ENCODE results near the gene SLC2A10.
A peak's percentile ranks its signal among the peaks of the same experiment; 100 is the strongest.
"Not testable (repeated sequence)": the region's sequence is repeated elsewhere in the genome, so short reads cannot be mapped to it uniquely, and the experiment has no call there.

Gene SLC2A10

DNA sequence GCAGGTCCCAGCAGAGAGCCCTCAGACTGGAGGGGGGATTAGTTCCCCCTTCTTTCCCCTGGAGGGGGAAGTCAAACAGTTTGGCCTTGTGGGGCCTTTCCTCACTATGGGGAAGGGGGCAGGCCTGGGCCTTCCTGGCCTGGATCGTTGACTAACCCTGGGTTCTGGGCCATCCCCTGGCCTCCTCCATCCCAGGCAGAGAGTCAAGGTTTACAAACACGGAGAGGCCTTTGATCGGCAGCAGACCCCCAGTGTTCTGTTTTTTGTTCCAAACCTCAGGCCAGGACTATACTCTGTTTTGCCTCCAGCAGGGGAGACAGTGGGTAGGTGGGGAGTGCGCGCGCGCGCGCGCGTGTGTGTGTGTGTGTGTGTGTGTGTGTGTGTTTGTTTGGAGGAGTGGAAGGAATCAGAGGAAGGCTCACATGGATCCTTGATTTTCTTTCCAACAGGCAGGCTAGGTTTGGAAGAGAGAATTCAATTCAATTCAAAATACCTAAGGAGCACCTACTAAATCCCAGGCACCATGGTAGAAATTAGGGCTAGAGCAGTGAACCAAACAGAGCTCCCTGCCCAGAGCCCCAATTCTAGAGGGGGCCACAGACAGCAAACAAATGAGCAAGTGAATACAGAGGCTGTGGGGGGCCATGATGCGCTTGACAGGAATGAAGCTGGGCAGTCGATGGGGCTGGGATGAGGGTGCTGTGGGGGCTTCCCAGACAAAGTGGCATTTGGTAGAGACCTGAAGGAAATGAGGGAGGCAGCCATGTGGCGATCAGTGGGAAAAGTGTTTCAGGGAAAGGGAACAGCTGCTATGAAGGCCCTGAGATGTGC lies 35.0 kb upstream of the SLC2A10 start:
- peaks cover 9 to 12% of the 10 kb centered on the region in 2 donors for H3K9me3 Mint-ChIP-seq
- H3K4me3 Mint-ChIP-seq, result no peak overlapping the region
- H3K36me3 Mint-ChIP-seq, result peaks cover 13 to 26% of the 10 kb centered on the region in 2 donors
- H3K4me1 Mint-ChIP-seq, result peaks cover 0 to 2% of the 10 kb centered on the region in 2 donors
- DNase-seq (no peak), ATAC-seq (replicated peaks) (no peak)
- no peaks in the 10 kb centered on the region for H3K27me3 Mint-ChIP-seq
- no peak overlapping the region for H3K27ac Mint-ChIP-seq

DNA sequence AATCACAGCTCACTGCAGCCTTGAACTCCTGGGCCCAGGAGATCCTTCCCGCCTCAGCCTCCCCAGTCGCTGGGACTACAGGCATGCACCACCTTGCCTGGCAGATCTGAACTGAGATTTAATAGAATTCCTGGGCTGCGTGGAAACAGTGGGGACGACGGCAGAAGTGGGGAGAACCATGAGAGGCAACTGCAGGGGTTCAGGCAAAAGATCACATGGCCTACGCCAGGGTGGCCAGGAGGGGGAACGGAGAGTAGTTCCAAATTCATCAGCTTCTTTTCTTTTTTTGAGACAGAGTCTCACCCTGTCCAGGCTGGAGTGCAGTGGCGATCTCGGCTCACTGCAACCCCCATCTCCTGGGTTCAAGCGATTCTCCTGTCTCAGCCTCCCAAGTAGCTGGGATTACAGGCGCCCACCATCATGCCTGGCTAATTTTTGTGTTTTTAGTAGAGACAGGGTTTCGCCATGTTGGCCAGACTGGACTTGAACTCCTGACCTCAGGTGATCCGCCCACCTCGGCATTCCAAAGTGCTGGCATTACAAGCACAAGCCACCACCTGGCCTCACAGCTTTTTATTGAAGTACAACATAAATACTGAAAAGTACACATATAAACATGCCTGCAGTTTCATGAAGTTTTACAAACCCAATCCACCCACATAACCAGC lies 32.7 kb upstream of the SLC2A10 start:
- not testable (repeated sequence) for H3K27ac Mint-ChIP-seq; ATAC-seq (replicated peaks); H3K27me3 Mint-ChIP-seq; DNase-seq; H3K4me3 Mint-ChIP-seq; H3K9me3 Mint-ChIP-seq
- H3K4me1 Mint-ChIP-seq, result peaks cover 9 to 13% of the 10 kb centered on the region in 2 donors
- peaks cover 4 to 14% of the 10 kb centered on the region in 2 donors for H3K36me3 Mint-ChIP-seq

DNA sequence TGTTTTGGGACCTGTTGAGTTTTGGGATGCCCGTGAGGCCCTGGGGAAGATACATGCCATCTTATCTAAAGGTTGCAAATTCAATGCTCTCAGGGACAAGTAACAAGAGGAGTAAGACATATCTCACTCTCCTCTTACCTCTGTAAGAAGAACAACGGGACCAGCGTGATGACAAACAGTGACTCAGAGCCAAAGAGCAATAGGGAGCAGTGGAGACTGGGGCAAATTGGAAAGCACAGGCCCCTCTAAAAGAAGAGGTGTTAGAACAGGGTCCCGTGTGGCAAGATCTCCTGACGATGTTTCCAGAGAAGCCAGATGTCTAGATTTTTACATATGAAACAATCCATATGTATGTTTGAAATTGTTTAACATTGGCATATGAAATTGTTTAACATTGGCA lies 31.8 kb upstream of the SLC2A10 start:
- no peak overlapping the region for H3K27ac Mint-ChIP-seq
- no peaks in the 10 kb centered on the region for H3K27me3 Mint-ChIP-seq
- DNase-seq (no peak), ATAC-seq (replicated peaks) (no peak)
- peaks cover 4 to 14% of the 10 kb centered on the region in 2 donors for H3K36me3 Mint-ChIP-seq
- no peaks in the 10 kb centered on the region for H3K9me3 Mint-ChIP-seq
- no peak overlapping the region for H3K4me3 Mint-ChIP-seq
- peaks cover 12 to 18% of the 10 kb centered on the region in 2 donors for H3K4me1 Mint-ChIP-seq

DNA sequence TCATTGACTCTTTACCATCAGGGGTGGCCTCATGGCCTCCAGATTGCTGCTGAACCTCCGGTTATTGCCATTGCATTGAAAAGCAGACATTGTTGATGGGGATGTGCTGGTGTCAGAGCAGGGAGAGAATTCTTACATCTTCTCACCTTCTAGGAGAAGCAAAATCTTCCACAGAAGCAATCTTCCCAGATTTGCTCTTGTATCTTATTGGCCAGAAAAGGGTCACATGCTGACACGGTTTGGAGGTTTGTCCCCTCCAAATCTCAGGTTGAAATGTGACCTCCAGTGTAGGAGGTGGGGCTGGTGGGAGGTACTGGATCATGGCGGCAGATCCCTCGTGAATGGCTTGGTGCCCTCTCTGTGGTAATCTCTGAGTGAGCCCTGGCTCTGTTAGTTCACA lies 30.9 kb upstream of the SLC2A10 start:
- H3K36me3 Mint-ChIP-seq, result peaks cover 4 to 15% of the 10 kb centered on the region in 2 donors
- DNase-seq, result no peak
- no peaks in the 10 kb centered on the region for H3K9me3 Mint-ChIP-seq
- peaks cover 18 to 28% of the 10 kb centered on the region in 2 donors for H3K4me1 Mint-ChIP-seq
- H3K27me3 Mint-ChIP-seq, result no peaks in the 10 kb centered on the region
- ATAC-seq (replicated peaks), result no peak
- no peak overlapping the region for H3K27ac Mint-ChIP-seq
- H3K4me3 Mint-ChIP-seq, result no peak overlapping the region

DNA sequence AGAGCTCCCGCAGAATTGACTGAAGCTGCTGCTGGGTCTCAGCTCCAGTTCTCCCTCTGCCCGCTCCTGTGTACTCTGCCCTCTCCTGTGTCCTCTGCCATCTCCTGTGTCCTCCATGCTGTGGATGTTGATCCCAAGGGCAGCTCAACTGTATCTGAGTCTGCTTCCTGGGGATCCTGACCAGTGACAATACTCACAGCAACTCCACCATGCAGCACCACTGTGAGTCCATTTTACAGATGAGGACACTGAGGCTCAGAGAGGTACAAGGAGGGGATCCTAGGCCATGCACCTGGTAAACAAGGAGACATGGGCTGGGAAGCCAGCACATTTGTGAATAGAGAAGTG lies 28.8 kb upstream of the SLC2A10 start:
- no peak for ATAC-seq (replicated peaks)
- Mint-ChIP-seq H3K27me3 (no peaks in the 10 kb centered on the region), H3K36me3 (peaks cover 9 to 23% of the 10 kb centered on the region in 2 donors), H3K4me3 (no peak overlapping the region), H3K9me3 (no peaks in the 10 kb centered on the region), H3K27ac (no peak overlapping the region), H3K4me1 (peaks cover 25 to 40% of the 10 kb centered on the region in 2 donors)
- no peak for DNase-seq

DNA sequence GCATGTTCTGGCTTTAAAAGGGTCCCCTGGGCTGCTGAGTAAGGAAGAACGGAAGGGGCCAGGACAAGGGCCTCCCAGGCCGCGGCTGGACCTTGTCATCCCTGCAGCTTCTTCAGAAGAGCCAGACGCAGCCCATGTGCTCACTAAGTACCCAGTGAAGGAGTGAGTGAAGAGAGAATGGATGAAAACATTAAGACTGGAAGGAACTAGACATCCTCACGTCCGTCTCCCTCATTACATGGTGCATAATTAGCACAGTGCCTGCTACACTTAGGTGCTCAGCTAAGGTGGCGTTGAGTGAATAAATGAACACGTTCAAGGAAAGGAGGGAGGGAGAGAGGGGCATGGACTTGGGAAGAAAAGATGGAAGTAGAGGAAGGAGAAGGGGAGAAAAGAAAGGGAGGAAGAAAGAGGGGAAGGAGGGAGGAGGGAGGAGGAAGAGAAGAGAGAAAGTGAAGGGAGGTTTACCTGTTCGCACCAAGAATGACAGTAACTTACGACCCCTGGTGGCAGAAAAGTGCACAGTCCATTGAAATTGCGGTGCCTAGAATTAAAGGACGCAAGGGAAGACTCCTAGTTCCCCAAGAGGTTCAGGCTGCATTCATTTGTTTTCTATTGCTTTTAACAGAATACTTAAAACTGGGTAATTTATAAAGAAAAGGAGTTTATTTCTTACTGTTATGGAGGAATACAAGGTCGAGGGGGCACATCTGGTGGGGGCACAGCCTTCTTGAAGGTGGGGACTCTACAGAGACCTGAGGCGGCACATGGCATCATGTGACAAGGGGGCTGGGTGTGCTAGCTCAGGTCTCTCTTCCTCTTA lies 28.2 kb upstream of the SLC2A10 start:
- no peaks in the 10 kb centered on the region for H3K9me3 Mint-ChIP-seq
- peaks cover 26 to 42% of the 10 kb centered on the region in 2 donors for H3K4me1 Mint-ChIP-seq
- H3K27me3 Mint-ChIP-seq, result no peaks in the 10 kb centered on the region
- peak; percentile 41 for DNase-seq
- peak; percentile 74 to 81 for ATAC-seq (replicated peaks)
- peaks cover 9 to 28% of the 10 kb centered on the region in 2 donors for H3K36me3 Mint-ChIP-seq
- peak overlapping the region; percentile 37 for H3K27ac Mint-ChIP-seq
- no peak overlapping the region for H3K4me3 Mint-ChIP-seq

DNA sequence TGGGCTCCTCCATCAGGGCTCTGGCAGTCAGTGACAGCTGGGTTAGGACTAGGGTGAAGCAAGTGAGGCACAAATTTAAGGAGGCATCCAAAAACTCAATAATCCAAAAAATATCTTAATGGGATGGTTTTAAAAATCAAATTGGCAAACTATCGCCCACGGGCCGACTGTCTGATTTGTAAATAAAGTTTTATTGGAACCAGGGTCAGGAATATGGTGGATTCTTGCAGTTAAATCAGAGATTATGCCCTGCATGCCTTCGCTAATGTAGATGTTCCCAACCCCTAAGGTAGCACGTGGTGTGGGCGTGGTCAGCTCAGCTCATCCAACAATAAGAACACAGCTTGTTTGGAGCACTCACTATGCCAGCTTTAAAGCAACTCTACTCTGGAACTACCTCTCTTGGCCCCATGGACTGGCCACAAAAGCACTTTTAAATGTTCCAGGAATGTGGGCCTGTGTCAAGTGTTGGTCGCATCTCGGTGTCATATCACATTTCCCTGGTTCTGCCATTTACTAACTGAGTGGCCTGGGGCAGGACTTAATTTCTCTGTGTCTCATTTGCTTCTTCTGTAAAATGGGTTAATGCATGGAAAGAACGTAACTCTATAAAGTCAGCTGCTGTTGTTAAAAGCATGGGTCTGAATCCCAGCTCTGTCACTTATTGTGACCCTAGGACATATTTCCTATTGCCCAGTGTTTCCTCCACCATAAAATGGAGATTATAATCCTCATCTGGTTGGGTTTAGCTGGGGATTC lies 27.2 kb upstream of the SLC2A10 start:
- peaks cover 12 to 34% of the 10 kb centered on the region in 2 donors for H3K36me3 Mint-ChIP-seq
- ATAC-seq (replicated peaks) (no peak), DNase-seq (no peak)
- no peaks in the 10 kb centered on the region for H3K27me3 Mint-ChIP-seq
- H3K4me1 Mint-ChIP-seq, result peaks cover 34 to 51% of the 10 kb centered on the region in 2 donors
- no peaks in the 10 kb centered on the region for H3K9me3 Mint-ChIP-seq
- no peak overlapping the region for H3K4me3 Mint-ChIP-seq
- H3K27ac Mint-ChIP-seq, result no peak overlapping the region

DNA sequence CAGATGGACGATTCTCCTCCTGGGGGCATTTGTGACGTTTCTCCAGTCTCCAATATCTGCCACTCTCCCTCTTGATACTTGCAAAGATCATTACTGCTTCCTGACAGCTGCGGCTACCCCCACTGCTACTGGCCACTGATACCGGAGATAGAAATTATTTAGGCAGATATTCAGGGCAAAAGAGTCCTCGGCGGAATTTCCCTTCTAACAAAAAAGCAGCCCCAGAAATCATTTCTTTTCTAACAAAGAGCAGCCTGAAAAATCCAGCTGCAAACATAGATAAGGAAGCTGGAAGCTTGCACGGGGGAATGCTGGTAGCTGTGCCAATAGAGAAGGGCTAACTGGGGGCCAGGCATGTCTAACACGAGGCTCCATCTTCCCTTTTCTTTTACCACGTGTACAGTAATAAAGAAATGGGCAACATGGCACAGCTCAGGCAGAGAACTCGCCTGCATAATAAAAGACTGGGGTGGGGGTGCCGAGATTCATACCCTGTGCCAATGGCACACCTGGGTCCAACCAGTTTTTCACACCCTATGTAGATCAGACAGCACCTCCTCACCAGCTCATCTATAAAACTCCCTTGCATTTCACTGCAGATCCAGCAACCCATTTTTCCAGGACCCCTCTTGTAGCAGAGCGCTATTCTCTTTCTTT lies 26.3 kb upstream of the SLC2A10 start:
- H3K4me1 Mint-ChIP-seq, result peaks cover 40 to 60% of the 10 kb centered on the region in 2 donors
- H3K27ac Mint-ChIP-seq, result peak overlapping the region; percentile 1
- H3K36me3 Mint-ChIP-seq, result peaks cover 12 to 31% of the 10 kb centered on the region in 2 donors
- no peak for DNase-seq
- H3K9me3 Mint-ChIP-seq, result no peaks in the 10 kb centered on the region
- no peak overlapping the region for H3K4me3 Mint-ChIP-seq
- no peaks in the 10 kb centered on the region for H3K27me3 Mint-ChIP-seq
- no peak for ATAC-seq (replicated peaks)

DNA sequence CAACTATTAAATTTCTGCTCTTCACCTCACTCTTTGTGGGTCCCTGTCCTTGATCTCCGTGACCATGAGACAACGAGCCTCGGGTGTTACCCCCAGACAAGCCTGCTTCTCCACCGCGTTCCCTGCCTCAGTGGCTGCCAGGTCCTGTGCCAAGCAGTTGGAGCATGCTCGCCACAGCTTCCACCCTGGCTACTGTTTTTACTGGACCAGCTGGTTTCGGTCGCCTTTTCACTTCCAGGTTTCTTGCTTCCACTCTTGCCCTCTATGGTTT lies 25.8 kb upstream of the SLC2A10 start:
- peak overlapping the region; percentile 1 for H3K27ac Mint-ChIP-seq
- no peak for DNase-seq
- peak; percentile 41 to 59 for ATAC-seq (replicated peaks)
- no peak overlapping the region for H3K4me3 Mint-ChIP-seq
- H3K9me3 Mint-ChIP-seq, result no peaks in the 10 kb centered on the region
- H3K27me3 Mint-ChIP-seq, result no peaks in the 10 kb centered on the region
- H3K36me3 Mint-ChIP-seq, result peaks cover 12 to 31% of the 10 kb centered on the region in 2 donors
- peaks cover 41 to 64% of the 10 kb centered on the region in 2 donors for H3K4me1 Mint-ChIP-seq

DNA sequence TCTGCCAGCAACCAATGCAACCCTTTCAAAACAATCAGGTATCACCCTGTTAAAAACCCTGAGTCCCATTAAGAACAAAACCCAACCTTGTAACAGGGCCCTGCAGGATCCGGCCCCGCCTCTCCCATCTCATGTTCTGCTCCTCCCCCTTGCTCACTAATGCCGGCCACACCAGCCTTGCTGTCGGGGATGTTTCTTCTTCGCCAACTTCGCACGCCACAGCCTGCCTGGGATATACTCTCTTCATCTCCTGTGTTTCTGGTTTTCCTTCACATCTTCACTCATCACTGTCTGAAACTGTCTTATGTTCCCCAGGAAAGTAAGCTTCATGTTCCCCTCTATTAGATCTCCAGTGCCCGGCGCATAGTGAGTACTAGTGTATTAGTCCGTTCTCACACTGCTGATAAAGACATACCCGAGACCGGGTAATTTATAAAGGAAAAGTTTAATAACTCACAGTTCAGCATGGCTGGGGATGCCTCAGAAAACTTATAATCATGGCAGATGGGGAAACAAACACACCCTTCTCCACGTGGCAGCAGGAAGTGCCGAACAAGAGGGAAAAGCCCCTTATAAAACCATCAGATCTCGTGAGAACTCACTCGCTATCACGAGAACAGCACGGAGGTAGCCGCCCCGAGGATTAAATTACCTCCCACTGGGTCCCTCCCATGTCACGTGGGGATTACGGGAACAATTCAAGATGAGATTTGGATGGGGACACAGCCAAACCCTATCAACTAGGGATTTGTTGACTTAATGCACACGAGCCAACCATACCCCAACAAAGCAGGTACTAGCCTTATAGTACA lies 25.3 kb upstream of the SLC2A10 start:
- Mint-ChIP-seq H3K36me3 (peaks cover 9 to 31% of the 10 kb centered on the region in 2 donors), H3K4me1 (peaks cover 41 to 64% of the 10 kb centered on the region in 2 donors), H3K4me3 (no peak overlapping the region), H3K27ac (no peak overlapping the region), H3K9me3 (no peaks in the 10 kb centered on the region), H3K27me3 (no peaks in the 10 kb centered on the region)
- DNase-seq (no peak), ATAC-seq (replicated peaks) (no peak)

DNA sequence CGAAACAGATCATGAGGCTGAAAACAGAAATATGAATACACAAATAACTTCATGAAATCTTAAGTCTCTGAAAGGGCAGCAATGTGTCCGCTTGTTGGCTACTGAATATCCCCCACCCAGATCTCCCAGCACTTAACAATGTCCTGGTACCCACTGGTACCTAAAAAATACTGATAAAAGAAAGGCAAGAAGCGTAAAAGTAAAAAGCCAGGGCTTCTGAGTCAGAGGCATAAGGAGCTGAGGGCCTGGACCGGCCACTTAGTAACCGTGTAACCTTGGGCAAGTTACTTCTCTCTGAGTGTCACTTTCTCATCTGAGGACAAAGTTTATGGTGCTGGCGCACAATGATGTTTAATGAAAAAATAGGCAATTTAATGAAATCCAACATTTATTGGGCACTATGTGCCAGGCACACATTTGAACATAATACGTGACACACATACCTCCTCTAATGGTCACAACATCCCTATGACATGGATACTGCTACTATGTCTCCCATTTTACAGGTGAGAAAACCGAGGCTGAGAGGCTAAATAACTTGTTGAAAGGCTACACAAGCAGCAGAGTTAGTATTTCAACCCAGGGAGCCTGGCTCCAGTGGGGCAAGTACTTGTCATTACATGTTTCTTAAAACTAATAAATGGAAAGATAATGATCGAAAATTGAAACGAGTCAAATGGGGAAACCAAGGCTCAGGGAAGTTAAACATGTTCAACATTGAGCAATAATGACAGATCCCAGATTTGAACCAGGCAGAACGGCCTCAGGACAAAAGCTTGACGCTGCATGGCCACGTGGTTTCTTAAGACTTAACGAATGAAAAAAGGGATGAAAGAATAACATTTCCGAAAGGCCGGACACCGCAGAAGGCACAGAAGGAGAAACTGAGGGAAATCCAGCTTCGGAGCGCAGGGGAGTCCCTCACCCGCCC lies 21.0 kb upstream of the SLC2A10 start:
- no peak for ATAC-seq (replicated peaks)
- H3K27me3 Mint-ChIP-seq, result no peaks in the 10 kb centered on the region
- no peak for DNase-seq
- H3K4me1 Mint-ChIP-seq, result peaks cover 28 to 47% of the 10 kb centered on the region in 2 donors
- peak overlapping the region; percentile 92 for H3K27ac Mint-ChIP-seq
- peaks cover 7 to 24% of the 10 kb centered on the region in 2 donors for H3K36me3 Mint-ChIP-seq
- H3K9me3 Mint-ChIP-seq, result no peaks in the 10 kb centered on the region
- H3K4me3 Mint-ChIP-seq, result peak overlapping the region; percentile 85 to 91

DNA sequence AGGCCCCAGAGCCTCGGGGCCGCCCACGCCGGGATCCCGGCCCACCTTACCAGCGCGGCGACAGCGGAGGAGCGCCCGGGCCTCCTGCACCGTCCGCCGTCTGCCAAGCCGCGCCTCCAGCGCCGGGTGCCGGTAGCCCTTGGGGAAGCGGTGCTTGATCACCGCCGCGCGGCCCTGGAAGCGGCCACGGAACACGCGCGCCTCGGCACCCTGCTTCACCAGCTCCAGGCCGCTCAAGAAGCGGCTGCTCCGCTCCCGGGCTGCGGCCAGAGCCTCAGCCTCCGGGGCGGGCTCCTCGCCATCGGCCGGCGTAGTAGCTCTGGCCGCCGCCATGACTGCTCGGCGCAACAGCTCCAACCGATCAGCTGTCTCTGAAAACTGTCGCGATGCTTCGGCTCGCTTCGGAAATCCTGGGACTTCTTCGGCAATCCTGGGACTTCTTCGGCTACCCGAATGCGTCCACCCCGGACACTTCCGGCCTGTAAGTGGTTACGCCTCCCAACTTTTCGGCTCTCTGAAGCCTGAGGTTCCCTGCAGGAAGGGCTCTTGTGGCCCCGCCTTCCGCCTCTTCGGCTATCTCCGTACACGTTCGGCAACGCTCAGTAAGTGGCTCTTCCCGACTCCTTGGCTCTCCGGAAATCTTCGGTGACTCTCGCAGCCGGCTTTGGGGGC lies 20.2 kb upstream of the SLC2A10 start, which contains the start of gene TP53RK:
Gene TP53RK (minus strand): TSS at position 363 of the 672 bp plus-strand sequence. CDS start 30 bp downstream, at position 333.
- no peaks in the 10 kb centered on the region for H3K27me3 Mint-ChIP-seq
- peaks cover 21 to 39% of the 10 kb centered on the region in 2 donors for H3K4me1 Mint-ChIP-seq
- ATAC-seq (replicated peaks) (peak; percentile 95 to 96), DNase-seq (peak; percentile 97)
- H3K9me3 Mint-ChIP-seq, result no peaks in the 10 kb centered on the region
- peaks cover 7 to 16% of the 10 kb centered on the region in 2 donors for H3K36me3 Mint-ChIP-seq
- H3K27ac Mint-ChIP-seq, result peak within 1 kb of the TSS; percentile 92
- peak within 1 kb of the TSS; percentile 85 to 91 for H3K4me3 Mint-ChIP-seq
